Measurements from ENCODE around the gene HTR2C. TPM values are rescaled to one million over a fixed set of nuclear protein-coding genes. Genes with fewer than 3 reads are reported as not detected.

The HTR2C gene
- total and polyA plus RNA-seq, 7 donors, result not detected

- WGBS, 2 donors, result 21 to 42% methylated on average over 1 of the region's 1 CpG
- Histone ChIP-seq H3K36me3 (no peaks in the 10 kb centered on the region), H3K4me3 (no peak overlapping the region), H3K27ac (no peak overlapping the region), H3K9me3 (no peaks in the 10 kb centered on the region), H3K4me1 (no peaks in the 10 kb centered on the region), H3K27me3 (no peaks in the 10 kb centered on the region)
- TF ChIP-seq POLR2A (IDR thresholded peaks at IDR 0.05), result no peak
- TF ChIP-seq POLR2AphosphoS5 (IDR thresholded peaks at IDR 0.05), result no peak
- intact Hi-C loops (cut with DNase I), result no loop called here
- DNase-seq, result no peak
Measured at GRCh38 chrX:114709406-114709805, 125.5 kb downstream of the HTR2C start.

DNA sequence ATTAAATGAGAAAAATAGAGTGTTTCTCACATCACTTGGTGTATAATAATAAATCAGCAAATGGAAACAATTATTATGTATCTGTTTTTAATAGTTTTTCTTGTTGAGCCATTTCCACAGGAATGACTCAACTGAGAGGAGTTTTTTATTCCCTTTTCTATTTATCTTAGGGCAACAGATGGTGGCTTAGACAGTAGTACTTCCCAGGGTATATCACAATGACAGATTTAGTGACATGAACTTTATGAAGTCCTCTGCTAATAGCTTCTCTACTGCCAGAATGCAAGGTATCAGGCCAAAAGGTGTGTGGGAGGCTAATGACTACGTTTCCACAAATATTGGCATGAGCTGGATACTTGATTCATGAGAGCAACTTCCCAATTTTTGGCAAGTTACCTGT lies 126.7 kb downstream of the HTR2C start:
- 14 to 34% methylated on average over 1 of the region's 1 CpG for WGBS, 2 donors
- no peak overlapping the region for H3K4me3 ChIP-seq
- no peaks in the 10 kb centered on the region for H3K4me1 ChIP-seq
- H3K9me3 ChIP-seq, result no peaks in the 10 kb centered on the region
- H3K27ac ChIP-seq, result no peak overlapping the region
- TF ChIP-seq CTCF (IDR thresholded peaks at IDR 0.05), result no peak
- TF ChIP-seq POLR2A (IDR thresholded peaks at IDR 0.05), result no peak
- no peak for TF ChIP-seq EP300 (IDR thresholded peaks at IDR 0.05)
- TF ChIP-seq POLR2AphosphoS5 (IDR thresholded peaks at IDR 0.05), result no peak
- DNase-seq, result no peak
- intact Hi-C loops (cut with DNase I), result no loop called here
- H3K27me3 ChIP-seq, result no peaks in the 10 kb centered on the region
- no peaks in the 10 kb centered on the region for H3K36me3 ChIP-seq

DNA sequence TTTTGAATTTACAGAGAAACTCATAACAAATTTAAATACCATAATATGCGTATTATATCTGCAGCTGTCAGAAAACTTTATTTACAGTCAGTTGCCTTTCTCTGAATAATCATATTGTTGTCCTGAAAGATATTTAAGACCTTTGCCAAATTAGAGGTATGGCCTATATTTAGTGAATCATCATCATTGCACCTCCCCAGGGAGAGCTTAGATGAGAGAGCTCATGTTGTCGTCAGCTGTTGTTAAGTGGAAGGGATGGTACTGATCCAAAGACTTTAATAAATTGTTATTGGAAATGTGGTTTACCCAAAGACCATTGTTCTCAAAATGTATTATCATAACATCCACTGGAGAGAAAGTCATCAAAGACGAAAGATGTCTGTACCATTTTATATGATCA lies 128.6 kb downstream of the HTR2C start:
- Histone ChIP-seq H3K27ac (no peak overlapping the region), H3K9me3 (no peaks in the 10 kb centered on the region), H3K4me3 (no peak overlapping the region), H3K36me3 (no peaks in the 10 kb centered on the region), H3K27me3 (no peaks in the 10 kb centered on the region), H3K4me1 (no peaks in the 10 kb centered on the region)
- intact Hi-C loops (cut with DNase I), result no loop called here
- no peak for DNase-seq
- TF ChIP-seq CTCF (IDR thresholded peaks at IDR 0.05) (no peak), EP300 (IDR thresholded peaks at IDR 0.05) (no peak), POLR2AphosphoS5 (IDR thresholded peaks at IDR 0.05) (no peak), POLR2A (IDR thresholded peaks at IDR 0.05) (no peak)
- WGBS, 2 donors, result 80 to 90% methylated on average over 3 of the region's 3 CpGs

GRCh38 chrX:114715096-114715495 lies 131.2 kb downstream of the HTR2C start:
- Histone ChIP-seq H3K36me3 (no peaks in the 10 kb centered on the region), H3K27ac (no peak overlapping the region), H3K4me3 (no peak overlapping the region), H3K4me1 (no peaks in the 10 kb centered on the region), H3K27me3 (no peaks in the 10 kb centered on the region), H3K9me3 (no peaks in the 10 kb centered on the region)
- no peak for DNase-seq
- TF ChIP-seq POLR2A (IDR thresholded peaks at IDR 0.05) (no peak), EP300 (IDR thresholded peaks at IDR 0.05) (no peak), CTCF (IDR thresholded peaks at IDR 0.05) (no peak), POLR2AphosphoS5 (IDR thresholded peaks at IDR 0.05) (no peak)
- 49 to 62% methylated on average over 3 of the region's 3 CpGs for WGBS, 2 donors
- intact Hi-C loops (cut with DNase I), result no loop called here

- no peak for DNase-seq
- Histone ChIP-seq H3K4me3 (no peak overlapping the region), H3K27me3 (no peaks in the 10 kb centered on the region), H3K27ac (no peak overlapping the region), H3K36me3 (no peaks in the 10 kb centered on the region), H3K9me3 (no peaks in the 10 kb centered on the region), H3K4me1 (no peaks in the 10 kb centered on the region)
- intact Hi-C loops (cut with DNase I), result no loop called here
- TF ChIP-seq EP300 (IDR thresholded peaks at IDR 0.05) (no peak), POLR2A (IDR thresholded peaks at IDR 0.05) (no peak), POLR2AphosphoS5 (IDR thresholded peaks at IDR 0.05) (no peak), CTCF (IDR thresholded peaks at IDR 0.05) (no peak)
- 32 to 46% methylated on average over 6 of the region's 6 CpGs for WGBS, 2 donors
Measured at GRCh38 chrX:114717921-114718320, 134.0 kb downstream of the HTR2C start.

Measured in sigmoid colon (tissue), 7 donors.